ENCODE results near the gene FXYD5.

FXYD5 gene

DNA sequence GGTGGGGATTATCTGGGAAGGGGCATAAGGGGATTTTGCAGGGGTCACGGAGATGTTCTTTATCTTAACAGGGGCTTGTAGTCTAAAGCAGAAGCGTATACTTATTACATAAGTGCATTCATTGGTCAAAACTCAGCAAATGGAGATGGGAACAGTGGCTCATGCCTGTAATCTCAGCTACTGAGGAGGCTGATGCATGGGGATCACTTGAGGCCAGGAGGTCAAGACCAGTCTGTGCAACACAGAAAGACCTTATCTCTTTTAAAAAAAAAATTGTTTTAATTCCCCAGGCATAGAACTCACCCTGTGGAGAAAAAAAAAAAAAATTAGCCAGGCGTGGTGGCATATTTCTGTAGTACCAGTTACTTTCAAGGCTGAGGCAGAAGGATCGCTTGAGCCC is 55.1 kb downstream of the FXYD5 start:
- Histone ChIP-seq H3K4me2 (ENCODE audit: low read depth, low read length) (no peak overlapping the region), H3F3A (ENCODE audit: insufficient read depth, low read length) (peaks cover 39% of the 10 kb centered on the region)
- no peak for DNase-seq

DNA sequence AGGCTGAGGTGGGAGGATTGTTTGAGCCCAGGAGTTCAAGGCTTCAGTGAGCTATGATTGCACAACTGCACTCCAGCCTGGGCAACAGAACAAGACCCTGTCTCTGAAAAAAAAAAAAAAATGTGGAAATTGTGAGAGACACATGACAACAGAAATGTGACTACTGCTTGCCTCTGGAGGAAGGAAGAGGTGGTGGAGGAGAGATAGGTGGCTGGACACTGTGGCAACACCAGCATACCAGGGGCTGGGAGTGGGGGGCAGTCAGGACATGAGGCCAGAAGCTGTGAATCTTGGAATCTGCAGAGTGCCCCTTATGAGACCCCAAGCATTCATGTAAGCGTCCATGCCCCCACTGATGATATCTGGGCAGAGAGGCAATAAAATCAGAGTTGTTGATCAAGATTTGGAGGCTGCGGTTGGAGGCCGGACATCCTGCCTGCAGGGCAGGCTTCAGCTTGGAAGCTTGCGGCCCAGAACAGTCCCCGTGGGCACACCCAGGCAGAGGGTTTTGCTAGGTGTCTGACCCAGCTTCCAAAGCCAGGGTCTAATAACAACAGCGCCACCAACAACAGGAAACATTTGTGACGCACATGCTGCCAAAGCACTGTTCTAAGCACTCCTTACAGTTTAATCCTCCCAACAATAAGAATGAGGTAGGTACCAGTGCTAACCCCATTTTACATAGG is 57.2 kb downstream of the FXYD5 start:
- Histone ChIP-seq H2AFZ (ENCODE audit: low read length) (no peak overlapping the region), H3K27me3 (replicated peaks; ENCODE audit: insufficient read depth, low read length) (no peaks in the 10 kb centered on the region), H3F3A (ENCODE audit: insufficient read depth, low read length) (peaks cover 32% of the 10 kb centered on the region), H3K27ac (ENCODE audit: low read length) (peak overlapping the region; percentile 93), H3K9ac (ENCODE audit: low read length) (peak overlapping the region; percentile 29), H3K9me3 (replicated peaks; ENCODE audit: insufficient read depth, low read length) (no peaks in the 10 kb centered on the region), H3K79me2 (ENCODE audit: low read length) (no peaks in the 10 kb centered on the region), H3K4me3 (ENCODE audit: low read length) (no peak overlapping the region), H4K20me1 (ENCODE audit: insufficient read depth, low read length) (no peaks in the 10 kb centered on the region), H3K4me2 (ENCODE audit: low read depth, low read length) (no peak overlapping the region), H3K9me2 (replicated peaks; ENCODE audit: insufficient read depth, low read length) (no peaks in the 10 kb centered on the region), H3K36me3 (replicated peaks; ENCODE audit: insufficient read depth, low read length) (no peaks in the 10 kb centered on the region), H3K4me1 (ENCODE audit: low read length) (peaks cover 54% of the 10 kb centered on the region)
- TF ChIP-seq, protein P1, sequence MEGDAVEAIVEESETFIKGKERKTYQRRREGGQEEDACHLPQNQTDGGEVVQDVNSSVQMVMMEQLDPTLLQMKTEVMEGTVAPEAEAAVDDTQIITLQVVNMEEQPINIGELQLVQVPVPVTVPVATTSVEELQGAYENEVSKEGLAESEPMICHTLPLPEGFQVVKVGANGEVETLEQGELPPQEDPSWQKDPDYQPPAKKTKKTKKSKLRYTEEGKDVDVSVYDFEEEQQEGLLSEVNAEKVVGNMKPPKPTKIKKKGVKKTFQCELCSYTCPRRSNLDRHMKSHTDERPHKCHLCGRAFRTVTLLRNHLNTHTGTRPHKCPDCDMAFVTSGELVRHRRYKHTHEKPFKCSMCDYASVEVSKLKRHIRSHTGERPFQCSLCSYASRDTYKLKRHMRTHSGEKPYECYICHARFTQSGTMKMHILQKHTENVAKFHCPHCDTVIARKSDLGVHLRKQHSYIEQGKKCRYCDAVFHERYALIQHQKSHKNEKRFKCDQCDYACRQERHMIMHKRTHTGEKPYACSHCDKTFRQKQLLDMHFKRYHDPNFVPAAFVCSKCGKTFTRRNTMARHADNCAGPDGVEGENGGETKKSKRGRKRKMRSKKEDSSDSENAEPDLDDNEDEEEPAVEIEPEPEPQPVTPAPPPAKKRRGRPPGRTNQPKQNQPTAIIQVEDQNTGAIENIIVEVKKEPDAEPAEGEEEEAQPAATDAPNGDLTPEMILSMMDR (IDR thresholded peaks at IDR 0.05; ENCODE audit: low read length) = 0 out of 2 replicates have a peak, but pooled peaks have one; percentile 3
- TF ChIP-seq EZH2phosphoT487 (IDR thresholded peaks at IDR 0.05; ENCODE audit: low read length) = no peak
- DNase-seq = peak; percentile 56

More for the DNA sequence above, 55.1 kb downstream of the FXYD5 start:
- H3K9ac ChIP-seq (ENCODE audit: low read length) = no peak overlapping the region
- H3K9me3 ChIP-seq (replicated peaks; ENCODE audit: insufficient read depth, low read length) = no peaks in the 10 kb centered on the region
- H3K4me1 ChIP-seq (ENCODE audit: low read length) = peaks cover 63% of the 10 kb centered on the region
- H3K36me3 ChIP-seq (replicated peaks; ENCODE audit: insufficient read depth, low read length) = no peaks in the 10 kb centered on the region
- H3K27me3 ChIP-seq (replicated peaks; ENCODE audit: insufficient read depth, low read length) = no peaks in the 10 kb centered on the region
- H2AFZ ChIP-seq (ENCODE audit: low read length) = no peak overlapping the region
- H4K20me1 ChIP-seq (ENCODE audit: insufficient read depth, low read length) = no peaks in the 10 kb centered on the region
- no peak overlapping the region for H3K4me3 ChIP-seq (ENCODE audit: low read length)
- H3K79me2 ChIP-seq (ENCODE audit: low read length) = no peaks in the 10 kb centered on the region
- TF ChIP-seq EZH2phosphoT487 (IDR thresholded peaks at IDR 0.05; ENCODE audit: low read length) = no peak
- TF ChIP-seq, protein P1 (IDR thresholded peaks at IDR 0.05; ENCODE audit: low read length) = no peak
- TF ChIP-seq EZH2 (optimal IDR thresholded peaks at IDR 0.05; ENCODE audit: low read depth, low read length) = no peak
- H3K9me2 ChIP-seq (replicated peaks; ENCODE audit: insufficient read depth, low read length) = no peaks in the 10 kb centered on the region
- no peak overlapping the region for H3K27ac ChIP-seq (ENCODE audit: low read length)

DNA sequence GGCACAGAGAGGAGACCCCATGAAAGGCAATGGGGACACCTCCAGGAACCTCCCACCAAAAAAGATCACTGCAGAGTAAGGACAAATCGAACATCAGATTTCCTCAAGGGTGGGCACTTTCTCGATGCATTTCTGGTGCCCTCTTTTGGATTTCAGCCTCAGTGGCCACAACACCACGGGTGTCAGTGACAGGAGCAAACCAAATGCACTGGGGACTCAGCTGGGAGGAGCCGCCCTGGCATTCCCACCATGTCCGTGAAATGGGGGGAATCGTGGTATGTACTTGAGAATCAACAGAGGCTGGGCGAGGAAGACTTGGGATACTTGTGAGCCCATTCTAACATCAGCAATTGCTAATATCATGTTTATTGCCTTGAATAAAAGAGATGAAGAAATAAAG is 57.7 kb downstream of the FXYD5 start:
- no peak overlapping the region for H3K4me2 ChIP-seq (ENCODE audit: low read depth, low read length)
- peak overlapping the region; percentile 29 for H3K9ac ChIP-seq (ENCODE audit: low read length)
- no peaks in the 10 kb centered on the region for H3K36me3 ChIP-seq (replicated peaks; ENCODE audit: insufficient read depth, low read length)
- peaks cover 52% of the 10 kb centered on the region for H3K4me1 ChIP-seq (ENCODE audit: low read length)
- no peaks in the 10 kb centered on the region for H4K20me1 ChIP-seq (ENCODE audit: insufficient read depth, low read length)
- no peaks in the 10 kb centered on the region for H3K9me2 ChIP-seq (replicated peaks; ENCODE audit: insufficient read depth, low read length)
- H2AFZ ChIP-seq (ENCODE audit: low read length) = no peak overlapping the region
- no peaks in the 10 kb centered on the region for H3K27me3 ChIP-seq (replicated peaks; ENCODE audit: insufficient read depth, low read length)
- H3K9me3 ChIP-seq (replicated peaks; ENCODE audit: insufficient read depth, low read length) = no peaks in the 10 kb centered on the region
- peak overlapping the region; percentile 93 for H3K27ac ChIP-seq (ENCODE audit: low read length)
- H3K4me3 ChIP-seq (ENCODE audit: low read length) = no peak overlapping the region
- peaks cover 27% of the 10 kb centered on the region for H3F3A ChIP-seq (ENCODE audit: insufficient read depth, low read length)
- TF ChIP-seq EZH2 (optimal IDR thresholded peaks at IDR 0.05; ENCODE audit: low read depth, low read length) = no peak
- TF ChIP-seq, protein P1 (IDR thresholded peaks at IDR 0.05; ENCODE audit: low read length) = no peak
- TF ChIP-seq EZH2phosphoT487 (IDR thresholded peaks at IDR 0.05; ENCODE audit: low read length) = no peak
- no peak for DNase-seq
- H3K79me2 ChIP-seq (ENCODE audit: low read length) = no peaks in the 10 kb centered on the region

All from MM.1S (cell line).